H9 (cell line): ENCODE results near the gene MRGPRD. TPM values are rescaled to one million over a fixed set of nuclear protein-coding genes. Genes with fewer than 3 reads are reported as not detected.

ENCODE experiments used
- DNase-seq: peaks from one replicate; pipeline ENCODE4 v3.0.0-alpha.2; 2017
- H2AFZ ChIP-seq: one replicate; pipeline ENCODE4 v1.6.1; 2013; ENCODE audit warnings: mild to moderate bottlenecking, low read length, control low read depth, moderate library complexity
- H2AK5ac ChIP-seq: 2 replicates; pipeline ENCODE4 v1.6.1; 2013; ENCODE audit warnings: low read length, control low read depth, mixed read lengths; ENCODE audit not compliant: insufficient read length
- H2BK120ac ChIP-seq: one replicate; pipeline ENCODE4 v1.6.1; 2013; ENCODE audit warnings: low read depth, mild to moderate bottlenecking, low read length, control low read depth, inconsistent platforms; ENCODE audit not compliant: poor library complexity, severe bottlenecking
- H2BK12ac ChIP-seq: 2 replicates; pipeline ENCODE4 v1.6.1; 2013; ENCODE audit warnings: low read length, control low read depth, mixed read lengths, low read depth; ENCODE audit not compliant: insufficient read length
- H2BK15ac ChIP-seq: 2 replicates; pipeline ENCODE4 v1.6.1; 2013; ENCODE audit warnings: low read depth, low read length, control low read depth
- H2BK20ac ChIP-seq: one replicate; pipeline ENCODE4 v1.6.1; 2013; ENCODE audit warnings: low read depth, mild to moderate bottlenecking, low read length, control low read depth, inconsistent platforms; ENCODE audit not compliant: poor library complexity, severe bottlenecking
- H2BK5ac ChIP-seq: 2 replicates; pipeline ENCODE4 v1.6.1; 2013; ENCODE audit warnings: low read length, control low read depth, mixed read lengths; ENCODE audit not compliant: insufficient read length
- H3K14ac ChIP-seq: 2 replicates; pipeline ENCODE4 v1.6.1; 2013; ENCODE audit warnings: low read length, control low read depth; ENCODE audit not compliant: insufficient read depth
- H3K18ac ChIP-seq: 2 replicates; pipeline ENCODE4 v1.6.1; 2013; ENCODE audit warnings: low read depth, mild to moderate bottlenecking, mixed read lengths, low read length, control low read depth; ENCODE audit not compliant: insufficient read length
- H3K23ac ChIP-seq: 2 replicates; pipeline ENCODE4 v1.6.1; 2013; ENCODE audit warnings: low read length, control low read depth, mixed read lengths, low read depth; ENCODE audit not compliant: insufficient read length
- H3K23me2 ChIP-seq: 2 replicates; pipeline ENCODE4 v1.6.1; 2013; ENCODE audit warnings: low read depth, mild to moderate bottlenecking, mixed read lengths, low read length, control low read depth; ENCODE audit not compliant: insufficient read length, poor library complexity, severe bottlenecking
- H3K27ac ChIP-seq: 2 replicates; pipeline ENCODE4 v1.5.1; 2013; ENCODE audit warnings: low read length, control low read depth, mixed read lengths, low read depth; ENCODE audit not compliant: insufficient read length
- H3K27me3 ChIP-seq: 2 replicates; pipeline ENCODE4 v1.6.1; 2013; ENCODE audit warnings: low read length, control low read depth, inconsistent platforms; ENCODE audit not compliant: insufficient read depth
- H3K4ac ChIP-seq: 2 replicates; pipeline ENCODE4 v1.6.1; 2013; ENCODE audit warnings: low read depth, mild to moderate bottlenecking, control low read depth, inconsistent platforms, low read length, moderate library complexity
- H3K4me1 ChIP-seq: 2 replicates; pipeline ENCODE4 v1.6.1; 2013; ENCODE audit warnings: low read length, control low read depth, inconsistent platforms; ENCODE audit not compliant: insufficient read depth
- H3K4me2 ChIP-seq: 2 replicates; pipeline ENCODE4 v1.6.1; 2013; ENCODE audit warnings: low read length, control low read depth, mixed read lengths; ENCODE audit not compliant: insufficient read length, insufficient read depth
- H3K56ac ChIP-seq: 2 replicates; pipeline ENCODE4 v1.6.1; 2013; ENCODE audit warnings: low read depth, mild to moderate bottlenecking, mixed read lengths, low read length, control low read depth; ENCODE audit not compliant: insufficient read length
- H3K79me1 ChIP-seq: 2 replicates; pipeline ENCODE4 v1.6.1; 2013; ENCODE audit warnings: low read depth, mild to moderate bottlenecking, moderate library complexity, low read length, control low read depth, inconsistent platforms; ENCODE audit not compliant: insufficient read depth, poor library complexity, severe bottlenecking
- H3K79me2 ChIP-seq: 2 replicates; pipeline ENCODE4 v1.6.1; 2013; ENCODE audit warnings: low read length, control low read depth, inconsistent platforms; ENCODE audit not compliant: insufficient read depth
- H3K9ac ChIP-seq: 2 replicates; pipeline ENCODE4 v1.6.1; 2013; ENCODE audit warnings: low read length, control low read depth, mixed read lengths; ENCODE audit not compliant: insufficient read length; ENCODE audit errors: extremely low read depth
- H3K9me3 ChIP-seq: one replicate; pipeline ENCODE4 v1.6.1; 2013; ENCODE audit warnings: low read depth, low read length, inconsistent platforms; ENCODE audit not compliant: control insufficient read depth
- H3T11ph ChIP-seq: one replicate; pipeline ENCODE4 v1.6.1; 2013; ENCODE audit warnings: mild to moderate bottlenecking, low read length, control low read depth, inconsistent platforms
- H4K20me1 ChIP-seq: one replicate; pipeline ENCODE4 v1.6.1; 2013; ENCODE audit not compliant: control insufficient read depth, insufficient read length, insufficient read depth
- H4K5ac ChIP-seq: 2 replicates; pipeline ENCODE4 v1.6.1; 2013; ENCODE audit warnings: low read depth, mild to moderate bottlenecking, mixed read lengths, low read length, control low read depth; ENCODE audit not compliant: insufficient read length
- H4K8ac ChIP-seq: replicated peaks from 2 replicates; pipeline ENCODE4 v1.6.1; 2013; ENCODE audit warnings: low read length, control low read depth, mixed read lengths, low read depth; ENCODE audit not compliant: insufficient read length
- H4K91ac ChIP-seq: 2 replicates; pipeline ENCODE4 v1.6.1; 2013; ENCODE audit warnings: low read depth, mild to moderate bottlenecking, moderate library complexity, mixed read lengths, low read length, control low read depth; ENCODE audit not compliant: insufficient read length
- H3K27ac Mint-ChIP-seq, 3 experiments: 2 replicates in 2 of 3; 3 replicates in 1 of 3; pipeline ENCODE4 v1.8.0; 2020 to 2021; ENCODE audit warnings: mixed read lengths in 3 of 3, mild to moderate bottlenecking in 1 of 3, moderate library complexity in 1 of 3
- H3K27me3 Mint-ChIP-seq: 2 replicates; pipeline ENCODE4 v1.8.0; 2021; ENCODE audit warnings: low read depth, mild to moderate bottlenecking, moderate library complexity, mixed read lengths
- H3K36me3 Mint-ChIP-seq, 3 experiments: 2 replicates in 2 of 3; 3 replicates in 1 of 3; pipeline ENCODE4 v1.8.0; 2020 to 2021; ENCODE audit warnings: low read depth in 3 of 3, mixed read lengths in 3 of 3; ENCODE audit not compliant: insufficient read depth in 1 of 3
- H3K4me1 Mint-ChIP-seq, 2 experiments: 2 replicates each; pipeline ENCODE4 v1.8.0; 2020; ENCODE audit warnings: mixed read lengths in 2 of 2
- H3K4me3 Mint-ChIP-seq, 2 experiments: 2 replicates in 1 of 2; 3 replicates in 1 of 2; pipeline ENCODE4 v1.8.0; 2020 to 2021; ENCODE audit warnings: mild to moderate bottlenecking in 2 of 2, mixed read lengths in 2 of 2, moderate library complexity in 1 of 2
- H3K9me3 Mint-ChIP-seq, 2 experiments: 2 replicates in 1 of 2; 3 replicates in 1 of 2; pipeline ENCODE4 v1.8.0; 2020; ENCODE audit warnings: mild to moderate bottlenecking in 2 of 2, mixed read lengths in 2 of 2, moderate library complexity in 1 of 2
- CTCF ChIP-seq: fragments of 200-600 bp; sonication (generic); conservative IDR thresholded peaks from 3 replicates; pipeline ENCODE4 v1.8.0; 2021; ENCODE audit warnings: antibody characterized with exemption, mild to moderate bottlenecking
- WGBS: extraction: QIAGEN DNeasy Blood & Tissue Kit; methylation state at CpG from one replicate; pipeline ENCODE4 v1.1.7; 2013; ENCODE audit warnings: missing lambda C conversion rate, low lambda C conversion rate, mixed read lengths; ENCODE audit not compliant: insufficient read length; ENCODE audit errors: extremely low coverage; 5-methylcytosine and 5-hydroxymethylcytosine counted together
- total RNA-seq: library from RNA; stranded (reverse); gene quantifications from 2 replicates; pipeline ENCODE4 v1.2.1, GENCODE V29; 2021

Gene MRGPRD
- total RNA-seq, 1 experiment from 2014 or later: not detected

GRCh38 chr11:68992743-68993255 is 12.0 kb upstream of the MRGPRD start:
- H2AFZ ChIP-seq: no peak overlapping the region

More at GRCh38 chr11:68992743-68993255, 12.0 kb upstream of the MRGPRD start:
- no peak overlapping the region for H3K9ac ChIP-seq
- no peak overlapping the region for H2BK12ac ChIP-seq
- H3K27me3 ChIP-seq: no peaks in the 10 kb centered on the region
- no peak overlapping the region for H4K91ac ChIP-seq
- H2BK20ac ChIP-seq: no peak overlapping the region
- H3T11ph ChIP-seq: no peak overlapping the region
- H3K4ac ChIP-seq: no peak overlapping the region
- no peak for TF ChIP-seq CTCF
- H2AK5ac ChIP-seq: no peak overlapping the region
- no peaks in the 10 kb centered on the region for H4K20me1 ChIP-seq
- Mint-ChIP-seq H3K27me3 (no peaks in the 10 kb centered on the region; the same call in 1 of the 2 replicates), H3K36me3 (no peaks in the 10 kb centered on the region), H3K27ac (peak overlapping the region in 1 of 3 experiments; percentile 34; a peak in 1 of 7 replicates), H3K9me3 (no peaks in the 10 kb centered on the region), H3K4me3 (no peak overlapping the region), H3K4me1 (no peaks in the 10 kb centered on the region; a peak in 1 of 4 replicates)
- H4K5ac ChIP-seq: no peak overlapping the region
- no peak overlapping the region for H2BK5ac ChIP-seq
- no peaks in the 10 kb centered on the region for H3K79me2 ChIP-seq
- H3K27ac ChIP-seq: no peak overlapping the region
- H3K23me2 ChIP-seq: no peaks in the 10 kb centered on the region
- no peaks in the 10 kb centered on the region for H3K79me1 ChIP-seq
- no peak overlapping the region for H3K23ac ChIP-seq
- no peak overlapping the region for H4K8ac ChIP-seq
- H2BK15ac ChIP-seq: no peak overlapping the region
- no peaks in the 10 kb centered on the region for H3K9me3 ChIP-seq
- H3K4me2 ChIP-seq: no peak overlapping the region
- no peak overlapping the region for H3K14ac ChIP-seq
- no CpG with 5 or more reads among the region's 14 CpGs for WGBS
- no peak overlapping the region for H3K56ac ChIP-seq
- H3K18ac ChIP-seq: no peak overlapping the region
- no peak overlapping the region for H2BK120ac ChIP-seq
- H3K4me1 ChIP-seq: no peaks in the 10 kb centered on the region
- DNase-seq: no peak
